CD14-positive monocyte (primary cell): ENCODE data around the gene FUT4. TPM values are rescaled to one million over a fixed set of nuclear protein-coding genes. Genes with fewer than 3 reads are reported as not detected.

Experiments
- DNase-seq, 3 donors: peaks; one replicate each; pipeline ENCODE4 v3.0.0-alpha.2; 2011 to 2022
- H2AFZ ChIP-seq: 2 replicates; pipeline ENCODE4 v1.6.0; 2012; ENCODE audit warnings: mild to moderate bottlenecking, low read depth, low read length, inconsistent platforms; ENCODE audit not compliant: insufficient read depth, poor library complexity, severe bottlenecking
- H3K27ac ChIP-seq, 2 donors: 1 replicate in 1 of 2; 2 replicates in 1 of 2; pipeline ENCODE4 v1.5.1; 2012 to 2013; ENCODE audit warnings: low read length in 2 of 2, control low read depth in 1 of 2, inconsistent platforms in 1 of 2, low read depth in 1 of 2, mild to moderate bottlenecking in 1 of 2
- H3K27me3 ChIP-seq, 2 donors: one replicate each; pipeline versions ENCODE4 v1.6.0 to v1.6.1; 2011 to 2013; ENCODE audit warnings: low read length in 2 of 2; ENCODE audit not compliant: control insufficient read depth in 2 of 2, insufficient read depth in 2 of 2
- H3K36me3 ChIP-seq, 2 donors: replicated peaks in 1 of 2; 1 replicate in 1 of 2; 2 replicates in 1 of 2; pipeline versions ENCODE4 v1.5.1 to v1.6.1; 2012 to 2013; ENCODE audit warnings: low read length in 2 of 2, control low read depth in 1 of 2, inconsistent platforms in 1 of 2, mild to moderate bottlenecking in 1 of 2; ENCODE audit not compliant: insufficient read depth in 2 of 2, control insufficient read depth in 1 of 2
- H3K4me1 ChIP-seq, 2 donors: 1 replicate in 1 of 2; 2 replicates in 1 of 2; pipeline versions ENCODE4 v1.5.1 to v1.6.1; 2012 to 2013; ENCODE audit warnings: low read length in 2 of 2, control low read depth in 1 of 2, inconsistent platforms in 1 of 2, mild to moderate bottlenecking in 1 of 2, moderate library complexity in 1 of 2; ENCODE audit not compliant: insufficient read depth in 2 of 2, control insufficient read depth in 1 of 2
- H3K4me2 ChIP-seq: replicated peaks from 2 replicates; pipeline ENCODE3; 2012; ENCODE audit warnings: low read length, moderate library complexity, mild to moderate bottlenecking; ENCODE audit not compliant: poor library complexity, severe bottlenecking; ENCODE audit errors: extremely low read depth
- H3K4me3 ChIP-seq, 3 experiments: fragments of 200-600 bp in 1 of 3; sonication (generic) in 1 of 3; replicated peaks in 1 of 3; 1 replicate in 2 of 3; 2 replicates in 1 of 3; pipeline ENCODE4 v1.5.1; 2011 to 2013; ENCODE audit warnings: low read length in 3 of 3, mild to moderate bottlenecking in 3 of 3, control low read depth in 2 of 3, low read depth in 2 of 3, inconsistent platforms in 1 of 3, moderate library complexity in 1 of 3
- H3K79me2 ChIP-seq: 2 replicates; pipeline ENCODE4 v1.6.0; 2012; ENCODE audit warnings: mild to moderate bottlenecking, control low read depth, inconsistent platforms, low read length, moderate library complexity; ENCODE audit not compliant: insufficient read depth
- H3K9ac ChIP-seq: 2 replicates; pipeline ENCODE4 v1.6.0; 2017; ENCODE audit warnings: low read length, mild to moderate bottlenecking; ENCODE audit not compliant: insufficient read depth, poor library complexity, severe bottlenecking
- H3K9me3 ChIP-seq, 2 donors: replicated peaks in 1 of 2; 1 replicate in 1 of 2; 2 replicates in 1 of 2; pipeline versions ENCODE4 v1.5.1 to v1.6.1; 2012 to 2013; ENCODE audit warnings: low read length in 2 of 2, control low read depth in 1 of 2; ENCODE audit not compliant: control insufficient read depth in 1 of 2, insufficient read depth in 1 of 2
- H4K20me1 ChIP-seq: 2 replicates; pipeline ENCODE4 v1.6.0; 2012; ENCODE audit warnings: mild to moderate bottlenecking, low read length, control low read depth, moderate library complexity; ENCODE audit not compliant: insufficient read depth
- H3K27ac Mint-ChIP-seq, 7 donors: one replicate each; pipeline ENCODE4 v1.8.0; 2020; ENCODE audit warnings: mild to moderate bottlenecking in 7 of 7, mixed read lengths in 7 of 7, moderate library complexity in 6 of 7, inconsistent platforms in 2 of 7
- H3K27me3 Mint-ChIP-seq, 3 donors: one replicate each; pipeline ENCODE4 v1.8.0; 2021 to 2022; ENCODE audit warnings: low read depth in 3 of 3, mild to moderate bottlenecking in 3 of 3, mixed read lengths in 3 of 3, moderate library complexity in 3 of 3, inconsistent platforms in 1 of 3
- H3K36me3 Mint-ChIP-seq, 2 donors: one replicate each; pipeline ENCODE4 v1.8.0; 2020; ENCODE audit warnings: mixed read lengths in 2 of 2, inconsistent platforms in 1 of 2, mild to moderate bottlenecking in 1 of 2
- H3K4me1 Mint-ChIP-seq: one replicate; pipeline ENCODE4 v1.8.0; 2020; ENCODE audit warnings: mild to moderate bottlenecking, mixed read lengths
- H3K4me3 Mint-ChIP-seq, 2 donors: one replicate each; pipeline ENCODE4 v1.8.0; 2020; ENCODE audit warnings: mild to moderate bottlenecking in 2 of 2, mixed read lengths in 2 of 2, moderate library complexity in 1 of 2
- H3K9me3 Mint-ChIP-seq, 7 donors: one replicate each; pipeline ENCODE4 v1.8.0; 2020 to 2022; ENCODE audit warnings: mixed read lengths in 7 of 7, mild to moderate bottlenecking in 6 of 7, moderate library complexity in 6 of 7, inconsistent platforms in 2 of 7
- WGBS: methylation state at CpG from one replicate; pipeline ENCODE4 v1.1.5; 2013; ENCODE audit warnings: missing lambda C conversion rate; ENCODE audit not compliant: insufficient coverage; 5-methylcytosine and 5-hydroxymethylcytosine counted together
- intact Hi-C, 2 donors: fragments of 100-400 bp; cut with micrococcal nuclease; formaldehyde crosslinking; loops; one replicate each; pipeline versions ENCODE4 v1.15.0 to v1.15.1; 2023
- polyA plus RNA-seq, 3 donors: library from polyadenylated mRNA; depleted of rRNA in 1 of 3; unstranded in 2 of 3; stranded (reverse) in 1 of 3; fragments of 300-500 nt in 2 of 3; fragments of >200 nt in 1 of 3; fragmentation: Illumina TruSeq in 2 of 3; gene quantifications; 1 replicate in 2 of 3; 2 replicates in 1 of 3; pipeline ENCODE4 v1.2.3, GENCODE V29; 2012 to 2021
- TF ChIP-seq, protein P1 (sequence below): fragments of 200-600 bp; IDR thresholded peaks from one replicate; pipeline ENCODE4 v1.8.0; 2022; ENCODE audit warnings: antibody characterized with exemption, mild to moderate bottlenecking

The FUT4 gene
- polyA plus RNA-seq, 3 donors: 5.4 to 19.9 (median 6.5) TPM

DNA sequence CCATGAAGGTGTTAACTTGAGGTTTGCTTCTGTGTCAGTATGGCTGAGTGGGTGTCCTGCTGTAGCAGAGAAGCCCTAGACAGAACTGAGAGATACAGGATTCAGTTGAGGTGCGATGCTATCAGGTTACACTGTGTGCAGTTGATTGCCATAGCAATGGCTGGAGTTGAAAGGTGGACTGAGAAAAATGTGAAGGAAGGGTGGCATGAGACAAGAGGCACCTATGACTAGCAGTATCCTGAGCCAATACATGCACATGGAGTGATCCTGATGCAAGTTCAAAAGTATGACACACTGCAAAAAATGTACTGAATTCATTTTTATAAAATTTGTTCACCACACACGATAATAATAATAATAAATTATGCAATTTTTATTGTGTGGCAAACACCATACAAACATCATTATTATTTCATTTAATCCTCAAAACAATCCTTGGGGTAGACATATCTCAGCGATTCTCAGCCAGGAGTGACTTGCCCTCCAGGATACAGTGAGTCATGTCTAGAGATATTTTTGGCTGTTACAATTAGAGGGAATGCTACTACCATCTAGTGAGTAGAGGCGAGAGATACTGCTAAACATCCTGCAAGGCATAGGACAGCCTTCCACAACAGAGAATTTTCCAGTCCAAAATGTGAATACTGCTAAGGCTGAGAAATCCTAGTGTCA is 19.6 kb downstream of the FUT4 start:
- intact Hi-C loops: no loop called here
- Mint-ChIP-seq H3K27ac (peak overlapping the region in 3 of 7 donors; percentile 1 to 71 (median 33)), H3K4me3 (no peak overlapping the region)

GRCh38 chr11:94563848-94564467 is 20.2 kb downstream of the FUT4 start:
- H3K9ac ChIP-seq: no peak overlapping the region
- peaks cover 44% of the 10 kb centered on the region for H3K4me1 Mint-ChIP-seq
- peaks cover 0 to 2% (median 0%) of the 10 kb centered on the region in 7 donors for H3K9me3 Mint-ChIP-seq
- peak overlapping the region in 3 of 7 donors; percentile 14 to 41 (median 31) for H3K27ac Mint-ChIP-seq
- intact Hi-C loops: no loop called here
- H3K27ac ChIP-seq: peak overlapping the region in 1 of 2 donors; percentile 23
- H2AFZ ChIP-seq: no peak overlapping the region
- no peaks in the 10 kb centered on the region for H3K27me3 ChIP-seq
- H3K36me3 Mint-ChIP-seq: peaks cover 4 to 13% of the 10 kb centered on the region in 2 donors
- peak in 1 of 3 donors; percentile 42 for DNase-seq
- peaks cover 25 to 37% of the 10 kb centered on the region in 2 donors for H3K4me1 ChIP-seq
- 45% methylated on average over 2 of the region's 8 CpGs for WGBS
- H3K27me3 Mint-ChIP-seq: no peaks in the 10 kb centered on the region
- H3K79me2 ChIP-seq: peaks cover 98% of the 10 kb centered on the region
- TF ChIP-seq, protein P1, sequence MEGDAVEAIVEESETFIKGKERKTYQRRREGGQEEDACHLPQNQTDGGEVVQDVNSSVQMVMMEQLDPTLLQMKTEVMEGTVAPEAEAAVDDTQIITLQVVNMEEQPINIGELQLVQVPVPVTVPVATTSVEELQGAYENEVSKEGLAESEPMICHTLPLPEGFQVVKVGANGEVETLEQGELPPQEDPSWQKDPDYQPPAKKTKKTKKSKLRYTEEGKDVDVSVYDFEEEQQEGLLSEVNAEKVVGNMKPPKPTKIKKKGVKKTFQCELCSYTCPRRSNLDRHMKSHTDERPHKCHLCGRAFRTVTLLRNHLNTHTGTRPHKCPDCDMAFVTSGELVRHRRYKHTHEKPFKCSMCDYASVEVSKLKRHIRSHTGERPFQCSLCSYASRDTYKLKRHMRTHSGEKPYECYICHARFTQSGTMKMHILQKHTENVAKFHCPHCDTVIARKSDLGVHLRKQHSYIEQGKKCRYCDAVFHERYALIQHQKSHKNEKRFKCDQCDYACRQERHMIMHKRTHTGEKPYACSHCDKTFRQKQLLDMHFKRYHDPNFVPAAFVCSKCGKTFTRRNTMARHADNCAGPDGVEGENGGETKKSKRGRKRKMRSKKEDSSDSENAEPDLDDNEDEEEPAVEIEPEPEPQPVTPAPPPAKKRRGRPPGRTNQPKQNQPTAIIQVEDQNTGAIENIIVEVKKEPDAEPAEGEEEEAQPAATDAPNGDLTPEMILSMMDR: peak; percentile 6
- H3K36me3 ChIP-seq: no peaks in the 10 kb centered on the region
- no peak overlapping the region for H3K4me3 ChIP-seq
- H4K20me1 ChIP-seq: no peaks in the 10 kb centered on the region
- no peaks in the 10 kb centered on the region for H3K9me3 ChIP-seq
- H3K4me2 ChIP-seq: no peak overlapping the region
- H3K4me3 Mint-ChIP-seq: no peak overlapping the region

More for the DNA sequence above, 19.6 kb downstream of the FUT4 start:
- no peak overlapping the region for H3K9ac ChIP-seq
- WGBS: 91% methylated on average over 1 of the region's 4 CpGs
- peaks cover 31 to 43% of the 10 kb centered on the region in 2 donors for H3K4me1 ChIP-seq
- no peak overlapping the region for H3K27ac ChIP-seq
- DNase-seq: peak in 1 of 3 donors; percentile 40
- Mint-ChIP-seq H3K4me1 (peaks cover 51% of the 10 kb centered on the region), H3K27me3 (no peaks in the 10 kb centered on the region), H3K36me3 (peaks cover 0 to 13% of the 10 kb centered on the region in 2 donors), H3K9me3 (peaks cover 0 to 2% (median 0%) of the 10 kb centered on the region in 7 donors)
- H2AFZ ChIP-seq: no peak overlapping the region
- no peak overlapping the region for H3K4me3 ChIP-seq
- H3K9me3 ChIP-seq: no peaks in the 10 kb centered on the region
- no peaks in the 10 kb centered on the region for H3K27me3 ChIP-seq
- peaks cover 96% of the 10 kb centered on the region for H3K79me2 ChIP-seq
- no peak overlapping the region for H3K4me2 ChIP-seq
- H3K36me3 ChIP-seq: no peaks in the 10 kb centered on the region
- TF ChIP-seq, protein P1: peak; percentile 24
- H4K20me1 ChIP-seq: no peaks in the 10 kb centered on the region
